ENCODE results near the gene HOXB2.

DNA sequence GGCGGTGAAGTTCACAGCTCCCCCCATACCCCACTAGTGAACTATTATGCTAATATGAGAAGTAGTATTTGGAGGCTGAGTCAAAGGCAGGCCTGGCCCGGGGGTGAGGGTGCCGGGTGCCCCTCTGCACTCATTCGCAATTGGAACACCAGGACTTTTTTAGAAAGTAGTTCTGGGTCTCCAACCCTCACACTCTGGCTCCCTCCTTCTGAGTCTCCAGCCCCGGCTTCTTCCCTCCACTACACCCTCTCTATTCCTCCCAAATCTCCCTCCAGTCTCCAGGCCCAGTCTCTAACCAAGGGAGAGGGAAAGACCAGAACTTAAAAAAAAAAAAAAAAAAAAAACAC is 11.3 kb upstream of the HOXB2 start:
- TF ChIP-seq CBX5 (IDR thresholded peaks at IDR 0.05; ENCODE audit: low read depth, low read length), result no peak
- TF ChIP-seq, protein P1, sequence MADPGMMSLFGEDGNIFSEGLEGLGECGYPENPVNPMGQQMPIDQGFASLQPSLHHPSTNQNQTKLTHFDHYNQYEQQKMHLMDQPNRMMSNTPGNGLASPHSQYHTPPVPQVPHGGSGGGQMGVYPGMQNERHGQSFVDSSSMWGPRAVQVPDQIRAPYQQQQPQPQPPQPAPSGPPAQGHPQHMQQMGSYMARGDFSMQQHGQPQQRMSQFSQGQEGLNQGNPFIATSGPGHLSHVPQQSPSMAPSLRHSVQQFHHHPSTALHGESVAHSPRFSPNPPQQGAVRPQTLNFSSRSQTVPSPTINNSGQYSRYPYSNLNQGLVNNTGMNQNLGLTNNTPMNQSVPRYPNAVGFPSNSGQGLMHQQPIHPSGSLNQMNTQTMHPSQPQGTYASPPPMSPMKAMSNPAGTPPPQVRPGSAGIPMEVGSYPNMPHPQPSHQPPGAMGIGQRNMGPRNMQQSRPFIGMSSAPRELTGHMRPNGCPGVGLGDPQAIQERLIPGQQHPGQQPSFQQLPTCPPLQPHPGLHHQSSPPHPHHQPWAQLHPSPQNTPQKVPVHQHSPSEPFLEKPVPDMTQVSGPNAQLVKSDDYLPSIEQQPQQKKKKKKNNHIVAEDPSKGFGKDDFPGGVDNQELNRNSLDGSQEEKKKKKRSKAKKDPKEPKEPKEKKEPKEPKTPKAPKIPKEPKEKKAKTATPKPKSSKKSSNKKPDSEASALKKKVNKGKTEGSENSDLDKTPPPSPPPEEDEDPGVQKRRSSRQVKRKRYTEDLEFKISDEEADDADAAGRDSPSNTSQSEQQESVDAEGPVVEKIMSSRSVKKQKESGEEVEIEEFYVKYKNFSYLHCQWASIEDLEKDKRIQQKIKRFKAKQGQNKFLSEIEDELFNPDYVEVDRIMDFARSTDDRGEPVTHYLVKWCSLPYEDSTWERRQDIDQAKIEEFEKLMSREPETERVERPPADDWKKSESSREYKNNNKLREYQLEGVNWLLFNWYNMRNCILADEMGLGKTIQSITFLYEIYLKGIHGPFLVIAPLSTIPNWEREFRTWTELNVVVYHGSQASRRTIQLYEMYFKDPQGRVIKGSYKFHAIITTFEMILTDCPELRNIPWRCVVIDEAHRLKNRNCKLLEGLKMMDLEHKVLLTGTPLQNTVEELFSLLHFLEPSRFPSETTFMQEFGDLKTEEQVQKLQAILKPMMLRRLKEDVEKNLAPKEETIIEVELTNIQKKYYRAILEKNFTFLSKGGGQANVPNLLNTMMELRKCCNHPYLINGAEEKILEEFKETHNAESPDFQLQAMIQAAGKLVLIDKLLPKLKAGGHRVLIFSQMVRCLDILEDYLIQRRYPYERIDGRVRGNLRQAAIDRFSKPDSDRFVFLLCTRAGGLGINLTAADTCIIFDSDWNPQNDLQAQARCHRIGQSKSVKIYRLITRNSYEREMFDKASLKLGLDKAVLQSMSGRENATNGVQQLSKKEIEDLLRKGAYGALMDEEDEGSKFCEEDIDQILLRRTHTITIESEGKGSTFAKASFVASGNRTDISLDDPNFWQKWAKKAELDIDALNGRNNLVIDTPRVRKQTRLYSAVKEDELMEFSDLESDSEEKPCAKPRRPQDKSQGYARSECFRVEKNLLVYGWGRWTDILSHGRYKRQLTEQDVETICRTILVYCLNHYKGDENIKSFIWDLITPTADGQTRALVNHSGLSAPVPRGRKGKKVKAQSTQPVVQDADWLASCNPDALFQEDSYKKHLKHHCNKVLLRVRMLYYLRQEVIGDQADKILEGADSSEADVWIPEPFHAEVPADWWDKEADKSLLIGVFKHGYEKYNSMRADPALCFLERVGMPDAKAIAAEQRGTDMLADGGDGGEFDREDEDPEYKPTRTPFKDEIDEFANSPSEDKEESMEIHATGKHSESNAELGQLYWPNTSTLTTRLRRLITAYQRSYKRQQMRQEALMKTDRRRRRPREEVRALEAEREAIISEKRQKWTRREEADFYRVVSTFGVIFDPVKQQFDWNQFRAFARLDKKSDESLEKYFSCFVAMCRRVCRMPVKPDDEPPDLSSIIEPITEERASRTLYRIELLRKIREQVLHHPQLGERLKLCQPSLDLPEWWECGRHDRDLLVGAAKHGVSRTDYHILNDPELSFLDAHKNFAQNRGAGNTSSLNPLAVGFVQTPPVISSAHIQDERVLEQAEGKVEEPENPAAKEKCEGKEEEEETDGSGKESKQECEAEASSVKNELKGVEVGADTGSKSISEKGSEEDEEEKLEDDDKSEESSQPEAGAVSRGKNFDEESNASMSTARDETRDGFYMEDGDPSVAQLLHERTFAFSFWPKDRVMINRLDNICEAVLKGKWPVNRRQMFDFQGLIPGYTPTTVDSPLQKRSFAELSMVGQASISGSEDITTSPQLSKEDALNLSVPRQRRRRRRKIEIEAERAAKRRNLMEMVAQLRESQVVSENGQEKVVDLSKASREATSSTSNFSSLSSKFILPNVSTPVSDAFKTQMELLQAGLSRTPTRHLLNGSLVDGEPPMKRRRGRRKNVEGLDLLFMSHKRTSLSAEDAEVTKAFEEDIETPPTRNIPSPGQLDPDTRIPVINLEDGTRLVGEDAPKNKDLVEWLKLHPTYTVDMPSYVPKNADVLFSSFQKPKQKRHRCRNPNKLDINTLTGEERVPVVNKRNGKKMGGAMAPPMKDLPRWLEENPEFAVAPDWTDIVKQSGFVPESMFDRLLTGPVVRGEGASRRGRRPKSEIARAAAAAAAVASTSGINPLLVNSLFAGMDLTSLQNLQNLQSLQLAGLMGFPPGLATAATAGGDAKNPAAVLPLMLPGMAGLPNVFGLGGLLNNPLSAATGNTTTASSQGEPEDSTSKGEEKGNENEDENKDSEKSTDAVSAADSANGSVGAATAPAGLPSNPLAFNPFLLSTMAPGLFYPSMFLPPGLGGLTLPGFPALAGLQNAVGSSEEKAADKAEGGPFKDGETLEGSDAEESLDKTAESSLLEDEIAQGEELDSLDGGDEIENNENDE (IDR thresholded peaks at IDR 0.05; ENCODE audit: insufficient replicate concordance, low read length), result no peak
- no peak for TF ChIP-seq HDAC2 (IDR thresholded peaks at IDR 0.05; ENCODE audit: borderline replicate concordance in 1 of 2, low read depth in 2 of 2, low read length in 2 of 2)
- no peak for TF ChIP-seq EP300 (IDR thresholded peaks at IDR 0.05; ENCODE audit: borderline replicate concordance in 1 of 2, low read depth in 2 of 2, low read length in 2 of 2)
- TF ChIP-seq, protein P2, sequence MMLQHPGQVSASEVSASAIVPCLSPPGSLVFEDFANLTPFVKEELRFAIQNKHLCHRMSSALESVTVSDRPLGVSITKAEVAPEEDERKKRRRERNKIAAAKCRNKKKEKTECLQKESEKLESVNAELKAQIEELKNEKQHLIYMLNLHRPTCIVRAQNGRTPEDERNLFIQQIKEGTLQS (IDR thresholded peaks at IDR 0.05; ENCODE audit: insufficient read depth, low read depth, low read length), result no peak
- TF ChIP-seq, protein P3, sequence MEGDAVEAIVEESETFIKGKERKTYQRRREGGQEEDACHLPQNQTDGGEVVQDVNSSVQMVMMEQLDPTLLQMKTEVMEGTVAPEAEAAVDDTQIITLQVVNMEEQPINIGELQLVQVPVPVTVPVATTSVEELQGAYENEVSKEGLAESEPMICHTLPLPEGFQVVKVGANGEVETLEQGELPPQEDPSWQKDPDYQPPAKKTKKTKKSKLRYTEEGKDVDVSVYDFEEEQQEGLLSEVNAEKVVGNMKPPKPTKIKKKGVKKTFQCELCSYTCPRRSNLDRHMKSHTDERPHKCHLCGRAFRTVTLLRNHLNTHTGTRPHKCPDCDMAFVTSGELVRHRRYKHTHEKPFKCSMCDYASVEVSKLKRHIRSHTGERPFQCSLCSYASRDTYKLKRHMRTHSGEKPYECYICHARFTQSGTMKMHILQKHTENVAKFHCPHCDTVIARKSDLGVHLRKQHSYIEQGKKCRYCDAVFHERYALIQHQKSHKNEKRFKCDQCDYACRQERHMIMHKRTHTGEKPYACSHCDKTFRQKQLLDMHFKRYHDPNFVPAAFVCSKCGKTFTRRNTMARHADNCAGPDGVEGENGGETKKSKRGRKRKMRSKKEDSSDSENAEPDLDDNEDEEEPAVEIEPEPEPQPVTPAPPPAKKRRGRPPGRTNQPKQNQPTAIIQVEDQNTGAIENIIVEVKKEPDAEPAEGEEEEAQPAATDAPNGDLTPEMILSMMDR (IDR thresholded peaks at IDR 0.05; ENCODE audit: control extremely low read depth in 1 of 3, insufficient read depth in 1 of 3, low read depth in 1 of 3, low read length in 3 of 3), result no peak
- no peak for TF ChIP-seq MAFK (IDR thresholded peaks at IDR 0.05; ENCODE audit: low read depth, low read length)
- TF ChIP-seq EZH2 (IDR thresholded peaks at IDR 0.05; ENCODE audit: low read depth, low read length, severe bottlenecking), result peak; percentile 69
- no peak for TF ChIP-seq POLR2A (IDR thresholded peaks at IDR 0.05; ENCODE audit: control extremely low read depth in 1 of 2, low read depth in 2 of 2, low read length in 2 of 2)
